ENCODE results near the gene FMNL2.

- TF ChIP-seq CTCF (conservative IDR thresholded peaks at IDR 0.05; ENCODE audit: low read depth in 2 of 2): no peak
- TF ChIP-seq STAT1 (IDR thresholded peaks at IDR 0.05; ENCODE audit: unreplicated experiment): no peak
- no peak for TF ChIP-seq EZH2 (IDR thresholded peaks at IDR 0.05; ENCODE audit: low read depth, unreplicated experiment)
- no peak for TF ChIP-seq ETS1 (IDR thresholded peaks at IDR 0.05)
- TF ChIP-seq EZH2phosphoT487 (IDR thresholded peaks at IDR 0.05; ENCODE audit: unreplicated experiment): no peak
- TF ChIP-seq POLR2AphosphoS5 (IDR thresholded peaks at IDR 0.05; ENCODE audit: low read depth): no peak
- TF ChIP-seq NANOG (IDR thresholded peaks at IDR 0.05; ENCODE audit: borderline replicate concordance): no peak
- TF ChIP-seq REST (IDR thresholded peaks at IDR 0.05; ENCODE audit: unreplicated experiment): no peak
- TF ChIP-seq ZNF331 (CRISPR knock-in tag; IDR thresholded peaks at IDR 0.05; ENCODE audit: low read depth): no peak
- TF ChIP-seq CREB1 (CRISPR knock-in tag; IDR thresholded peaks at IDR 0.05; ENCODE audit: low read depth): no peak
- no peak for TF ChIP-seq JUNB (IDR thresholded peaks at IDR 0.05; ENCODE audit: unreplicated experiment)
- TF ChIP-seq ZNF462 (CRISPR knock-in tag; IDR thresholded peaks at IDR 0.05): no peak
- TF ChIP-seq ZNF114 (CRISPR knock-in tag; IDR thresholded peaks at IDR 0.05): no peak
Measured at GRCh38 chr2:152630466-152630865, 295.5 kb downstream of the FMNL2 start.
